Neural cell (in vitro differentiated cells): ENCODE measurements around the gene PTPRF. TPM values are rescaled to one million over a fixed set of nuclear protein-coding genes. Genes with fewer than 3 reads are reported as not detected.

Source experiments
- H2AFZ ChIP-seq: fragments of 200-600, 300-800 bp; sonication (generic), shearing (Covaris generic); 2 replicates; pipeline ENCODE4 v1.6.0; 2014; ENCODE audit warnings: low read depth, mild to moderate bottlenecking, antibody characterized with exemption, low read length, moderate library complexity
- H3F3A ChIP-seq: fragments of 200-600 bp; shearing (Covaris generic); 2 replicates; pipeline ENCODE4 v1.6.1; 2016; ENCODE audit warnings: mild to moderate bottlenecking, moderate library complexity, mixed read lengths, antibody characterized with exemption, low read length; ENCODE audit not compliant: insufficient read depth, poor library complexity, severe bottlenecking
- H3K27ac ChIP-seq: fragments of 200-600, 300-800 bp; sonication (generic), shearing (Covaris generic); 2 replicates; pipeline ENCODE4 v1.5.1; 2014; ENCODE audit warnings: mild to moderate bottlenecking, low read length, moderate library complexity
- H3K27me3 ChIP-seq: fragments of 300-800, 200-600 bp; sonication (generic), shearing (Covaris generic); 2 replicates; pipeline ENCODE4 v1.6.0; 2014; ENCODE audit warnings: mild to moderate bottlenecking, low read depth, low read length, moderate library complexity; ENCODE audit not compliant: insufficient read depth
- H3K36me3 ChIP-seq: fragments of 300-800, 200-600 bp; sonication (generic), shearing (Covaris generic); 2 replicates; pipeline ENCODE4 v1.5.1; 2014; ENCODE audit warnings: mild to moderate bottlenecking, antibody characterized with exemption, low read length, moderate library complexity; ENCODE audit not compliant: insufficient read depth
- H3K4me2 ChIP-seq: fragments of 300-800, 200-600 bp; sonication (generic), shearing (Covaris generic); 2 replicates; pipeline ENCODE4 v1.6.0; 2014; ENCODE audit warnings: mild to moderate bottlenecking, low read length
- H3K4me3 ChIP-seq: fragments of 300-800, 200-600 bp; sonication (generic), shearing (Covaris generic); 2 replicates; pipeline ENCODE4 v1.5.1; 2014; ENCODE audit warnings: mild to moderate bottlenecking, low read length, moderate library complexity
- H3K79me2 ChIP-seq: fragments of 200-600 bp; shearing (Covaris generic); replicated peaks from 2 replicates; pipeline ENCODE4 v1.6.0; 2014; ENCODE audit warnings: mild to moderate bottlenecking, low read length, moderate library complexity; ENCODE audit not compliant: insufficient read depth
- H3K9ac ChIP-seq: fragments of 300-800, 200-600 bp; sonication (generic), shearing (Covaris generic); 2 replicates; pipeline ENCODE4 v1.6.1; 2016; ENCODE audit warnings: mild to moderate bottlenecking, low read length, mixed read lengths
- H3K9me2 ChIP-seq: fragments of 200-600 bp; shearing (Covaris generic); 2 replicates; pipeline ENCODE4 v1.6.1; 2016; ENCODE audit warnings: mild to moderate bottlenecking, low read length, mixed read lengths; ENCODE audit not compliant: insufficient read depth
- H3K9me3 ChIP-seq: fragments of 200-600, 300-800 bp; sonication (generic), shearing (Covaris generic); 2 replicates; pipeline ENCODE4 v1.6.1; 2016; ENCODE audit warnings: mild to moderate bottlenecking, mixed run types, low read length, moderate library complexity, mixed read lengths
- H4K20me1 ChIP-seq: fragments of 200-600 bp; shearing (Covaris generic); 2 replicates; pipeline ENCODE4 v1.6.1; 2016; ENCODE audit warnings: mild to moderate bottlenecking, mixed run types; ENCODE audit not compliant: insufficient read depth
- EP300 ChIP-seq: fragments of 450-650 bp; conservative IDR thresholded peaks from 2 replicates; pipeline ENCODE4 v1.6.1; 2014; ENCODE audit warnings: antibody characterized with exemption, mild to moderate bottlenecking, moderate library complexity; ENCODE audit not compliant: poor library complexity, severe bottlenecking
- EZH2 ChIP-seq: fragments of 200-600, 300-800 bp; shearing (Covaris generic), sonication (generic); IDR thresholded peaks from 2 replicates; pipeline ENCODE4 v1.6.1; 2014; ENCODE audit warnings: antibody characterized with exemption, low read length, borderline replicate concordance, mild to moderate bottlenecking; ENCODE audit not compliant: insufficient read depth, poor library complexity, severe bottlenecking
- MXI1 ChIP-seq: fragments of 450-650 bp; conservative IDR thresholded peaks from 2 replicates; pipeline ENCODE4 v1.6.1; 2014; ENCODE audit warnings: antibody characterized with exemption, mild to moderate bottlenecking; ENCODE audit not compliant: poor library complexity, severe bottlenecking
- POLR2AphosphoS5 ChIP-seq: IDR thresholded peaks from 2 replicates; pipeline ENCODE4 v1.6.1; 2012
- RAD21 ChIP-seq: fragments of 450-650 bp; conservative IDR thresholded peaks from 2 replicates; pipeline ENCODE4 v1.6.1; 2014; ENCODE audit warnings: antibody characterized with exemption, mild to moderate bottlenecking, moderate library complexity
- SMC3 ChIP-seq: fragments of 450-650 bp; conservative IDR thresholded peaks from 2 replicates; pipeline ENCODE4 v1.6.1; 2014; ENCODE audit warnings: antibody characterized with exemption, mild to moderate bottlenecking, moderate library complexity; ENCODE audit not compliant: poor library complexity
- TAF1 ChIP-seq: IDR thresholded peaks from 2 replicates; pipeline ENCODE4 v1.6.1; 2012; ENCODE audit warnings: low read depth
- polyA plus RNA-seq: library from polyadenylated mRNA; depleted of rRNA; stranded (reverse); fragments of >200 nt; gene quantifications from 2 replicates; pipeline ENCODE4 v1.2.3, GENCODE V29; 2014
- TF ChIP-seq, protein P1 (sequence below): fragments of 450-650 bp; IDR thresholded peaks from 2 replicates; pipeline ENCODE4 v1.5.1; 2014; ENCODE audit warnings: antibody characterized with exemption, mild to moderate bottlenecking, moderate library complexity; ENCODE audit not compliant: poor library complexity, severe bottlenecking
- TF ChIP-seq, protein P2 (sequence below): IDR thresholded peaks from 2 replicates; pipeline ENCODE4 v1.6.1; 2012; ENCODE audit warnings: borderline replicate concordance

PTPRF gene
- polyA plus RNA-seq, 1 donor from 2014 or later = 66.6 TPM

DNA sequence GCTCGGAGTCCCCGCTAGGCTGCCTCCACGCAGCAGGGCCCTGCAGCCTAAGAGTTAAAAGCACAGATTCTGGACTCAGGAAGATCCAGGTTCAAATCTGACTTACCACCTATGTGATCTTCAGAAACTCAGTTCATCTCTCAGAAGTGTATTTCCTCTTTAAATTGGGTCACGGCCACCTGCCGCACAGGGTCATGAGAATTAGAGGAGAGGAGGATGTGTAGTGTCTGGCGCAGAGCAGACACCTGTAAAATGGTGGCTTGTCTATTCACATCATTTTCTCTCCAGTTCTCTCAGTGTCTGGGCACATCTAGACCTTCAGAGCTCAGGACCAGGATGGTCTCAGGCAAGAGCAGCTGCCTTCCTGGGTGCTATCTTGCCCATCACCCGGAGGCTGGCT is 45.8 kb downstream of the PTPRF start:
- no peaks in the 10 kb centered on the region for H3K9me2 ChIP-seq
- H3K9me3 ChIP-seq = no peaks in the 10 kb centered on the region
- no peak overlapping the region for H2AFZ ChIP-seq
- H3K27ac ChIP-seq = no peak overlapping the region
- H3F3A ChIP-seq = no peaks in the 10 kb centered on the region
- H4K20me1 ChIP-seq = no peaks in the 10 kb centered on the region
- H3K36me3 ChIP-seq = peaks cover 10% of the 10 kb centered on the region
- no peak overlapping the region for H3K9ac ChIP-seq
- no peaks in the 10 kb centered on the region for H3K79me2 ChIP-seq
- no peak overlapping the region for H3K4me3 ChIP-seq
- no peaks in the 10 kb centered on the region for H3K27me3 ChIP-seq
- TF ChIP-seq TAF1 = no peak
- no peak for TF ChIP-seq RAD21
- TF ChIP-seq EP300 = no peak
- no peak for TF ChIP-seq MXI1
- TF ChIP-seq EZH2 = no peak
- TF ChIP-seq, protein P1, sequence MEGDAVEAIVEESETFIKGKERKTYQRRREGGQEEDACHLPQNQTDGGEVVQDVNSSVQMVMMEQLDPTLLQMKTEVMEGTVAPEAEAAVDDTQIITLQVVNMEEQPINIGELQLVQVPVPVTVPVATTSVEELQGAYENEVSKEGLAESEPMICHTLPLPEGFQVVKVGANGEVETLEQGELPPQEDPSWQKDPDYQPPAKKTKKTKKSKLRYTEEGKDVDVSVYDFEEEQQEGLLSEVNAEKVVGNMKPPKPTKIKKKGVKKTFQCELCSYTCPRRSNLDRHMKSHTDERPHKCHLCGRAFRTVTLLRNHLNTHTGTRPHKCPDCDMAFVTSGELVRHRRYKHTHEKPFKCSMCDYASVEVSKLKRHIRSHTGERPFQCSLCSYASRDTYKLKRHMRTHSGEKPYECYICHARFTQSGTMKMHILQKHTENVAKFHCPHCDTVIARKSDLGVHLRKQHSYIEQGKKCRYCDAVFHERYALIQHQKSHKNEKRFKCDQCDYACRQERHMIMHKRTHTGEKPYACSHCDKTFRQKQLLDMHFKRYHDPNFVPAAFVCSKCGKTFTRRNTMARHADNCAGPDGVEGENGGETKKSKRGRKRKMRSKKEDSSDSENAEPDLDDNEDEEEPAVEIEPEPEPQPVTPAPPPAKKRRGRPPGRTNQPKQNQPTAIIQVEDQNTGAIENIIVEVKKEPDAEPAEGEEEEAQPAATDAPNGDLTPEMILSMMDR = no peak
- TF ChIP-seq SMC3 = no peak
- TF ChIP-seq, protein P2, sequence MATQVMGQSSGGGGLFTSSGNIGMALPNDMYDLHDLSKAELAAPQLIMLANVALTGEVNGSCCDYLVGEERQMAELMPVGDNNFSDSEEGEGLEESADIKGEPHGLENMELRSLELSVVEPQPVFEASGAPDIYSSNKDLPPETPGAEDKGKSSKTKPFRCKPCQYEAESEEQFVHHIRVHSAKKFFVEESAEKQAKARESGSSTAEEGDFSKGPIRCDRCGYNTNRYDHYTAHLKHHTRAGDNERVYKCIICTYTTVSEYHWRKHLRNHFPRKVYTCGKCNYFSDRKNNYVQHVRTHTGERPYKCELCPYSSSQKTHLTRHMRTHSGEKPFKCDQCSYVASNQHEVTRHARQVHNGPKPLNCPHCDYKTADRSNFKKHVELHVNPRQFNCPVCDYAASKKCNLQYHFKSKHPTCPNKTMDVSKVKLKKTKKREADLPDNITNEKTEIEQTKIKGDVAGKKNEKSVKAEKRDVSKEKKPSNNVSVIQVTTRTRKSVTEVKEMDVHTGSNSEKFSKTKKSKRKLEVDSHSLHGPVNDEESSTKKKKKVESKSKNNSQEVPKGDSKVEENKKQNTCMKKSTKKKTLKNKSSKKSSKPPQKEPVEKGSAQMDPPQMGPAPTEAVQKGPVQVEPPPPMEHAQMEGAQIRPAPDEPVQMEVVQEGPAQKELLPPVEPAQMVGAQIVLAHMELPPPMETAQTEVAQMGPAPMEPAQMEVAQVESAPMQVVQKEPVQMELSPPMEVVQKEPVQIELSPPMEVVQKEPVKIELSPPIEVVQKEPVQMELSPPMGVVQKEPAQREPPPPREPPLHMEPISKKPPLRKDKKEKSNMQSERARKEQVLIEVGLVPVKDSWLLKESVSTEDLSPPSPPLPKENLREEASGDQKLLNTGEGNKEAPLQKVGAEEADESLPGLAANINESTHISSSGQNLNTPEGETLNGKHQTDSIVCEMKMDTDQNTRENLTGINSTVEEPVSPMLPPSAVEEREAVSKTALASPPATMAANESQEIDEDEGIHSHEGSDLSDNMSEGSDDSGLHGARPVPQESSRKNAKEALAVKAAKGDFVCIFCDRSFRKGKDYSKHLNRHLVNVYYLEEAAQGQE = no peak
- TF ChIP-seq POLR2AphosphoS5 = no peak
- no peak overlapping the region for H3K4me2 ChIP-seq

DNA sequence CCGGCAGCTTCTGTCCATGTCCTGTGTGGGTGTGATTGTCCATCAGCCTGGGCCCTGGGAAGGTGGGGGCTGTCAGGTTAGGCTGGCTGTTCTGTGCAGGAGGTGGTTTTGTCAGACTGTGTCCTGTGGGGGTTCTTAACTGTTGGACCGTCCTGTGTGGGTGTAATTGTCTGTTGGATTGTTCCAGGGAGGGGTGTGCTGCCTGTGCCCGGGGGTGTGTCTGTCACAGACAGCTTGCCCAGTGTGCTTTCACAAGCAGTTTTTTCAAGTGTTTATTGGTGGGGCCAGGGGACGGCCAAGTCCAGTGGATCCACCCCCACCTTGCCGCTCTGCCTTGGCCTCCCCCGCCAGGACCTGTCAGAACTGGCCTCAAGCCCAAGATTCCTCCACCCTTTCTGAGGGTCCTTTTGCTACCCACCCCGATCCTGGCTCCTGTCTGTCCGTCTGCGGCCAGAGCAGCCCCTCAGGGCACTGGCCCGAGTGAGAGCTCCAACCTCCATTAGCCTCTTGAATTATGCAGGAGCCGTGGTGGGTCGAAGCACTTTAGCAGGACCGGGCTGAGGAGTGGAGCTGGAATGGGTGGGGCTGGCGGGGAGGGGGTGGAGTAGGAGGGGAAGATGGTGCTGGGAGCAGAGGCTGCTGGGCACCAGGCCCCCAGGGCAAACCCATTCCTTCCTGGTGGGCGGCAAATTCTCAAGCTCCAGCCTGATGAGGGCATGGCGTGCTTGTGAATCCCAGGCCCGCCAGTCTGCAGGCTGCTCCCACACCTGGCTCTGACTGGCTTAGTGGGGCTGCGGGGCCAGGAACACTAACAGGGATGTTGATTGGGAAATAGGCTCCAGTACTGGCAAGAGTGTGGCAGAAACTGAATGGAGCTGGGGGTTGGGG is 47.2 kb downstream of the PTPRF start:
- H3K9me2 ChIP-seq = no peaks in the 10 kb centered on the region
- no peak overlapping the region for H2AFZ ChIP-seq
- no peak for TF ChIP-seq EP300
- TF ChIP-seq SMC3 = no peak
- no peak for TF ChIP-seq MXI1
- TF ChIP-seq, protein P2 = no peak
- no peak for TF ChIP-seq TAF1
- TF ChIP-seq POLR2AphosphoS5 = no peak
- TF ChIP-seq RAD21 = no peak
- no peak for TF ChIP-seq EZH2
- TF ChIP-seq, protein P1 = no peak
- H3K4me3 ChIP-seq = no peak overlapping the region
- no peaks in the 10 kb centered on the region for H4K20me1 ChIP-seq
- H3K27me3 ChIP-seq = no peaks in the 10 kb centered on the region
- H3K9me3 ChIP-seq = no peaks in the 10 kb centered on the region
- H3K9ac ChIP-seq = no peak overlapping the region
- no peaks in the 10 kb centered on the region for H3K79me2 ChIP-seq
- H3K27ac ChIP-seq = no peak overlapping the region
- no peak overlapping the region for H3K4me2 ChIP-seq
- peaks cover 10% of the 10 kb centered on the region for H3K36me3 ChIP-seq
- no peaks in the 10 kb centered on the region for H3F3A ChIP-seq
